NT2/D1 (cell line): ENCODE data around the gene PRSS2.
"Not testable (repeated sequence)": the region's sequence is repeated elsewhere in the genome, so short reads cannot be mapped to it uniquely, and the experiment has no call there.

Source experiments
- DNase-seq: peaks from one replicate; pipeline ENCODE4 v3.0.0-alpha.2; 2011; ENCODE audit warnings: low read depth, low spot score
- H3K27me3 ChIP-seq: 2 replicates; pipeline ENCODE4 v1.6.0; 2011; ENCODE audit warnings: mild to moderate bottlenecking; ENCODE audit not compliant: insufficient read length, insufficient read depth
- H3K36me3 ChIP-seq: 2 replicates; pipeline ENCODE4 v1.6.1; 2011; ENCODE audit warnings: mild to moderate bottlenecking, low read length, mixed read lengths; ENCODE audit not compliant: insufficient read depth, insufficient read length
- H3K4me1 ChIP-seq: 2 replicates; pipeline ENCODE4 v1.5.1; 2011; ENCODE audit not compliant: insufficient read depth, insufficient read length
- H3K4me3 ChIP-seq: 2 replicates; pipeline ENCODE4 v1.5.1; 2011; ENCODE audit warnings: low read depth; ENCODE audit not compliant: insufficient read length
- H3K9ac ChIP-seq: 2 replicates; pipeline ENCODE4 v1.6.0; 2011; ENCODE audit warnings: low read depth; ENCODE audit not compliant: insufficient read length
- H3K9me3 ChIP-seq: 2 replicates; pipeline ENCODE4 v1.5.1; 2011; ENCODE audit warnings: mild to moderate bottlenecking, low read length; ENCODE audit not compliant: insufficient read depth
- SUZ12 ChIP-seq: IDR thresholded peaks from 2 replicates; pipeline ENCODE4 v1.6.1; 2011; ENCODE audit not compliant: insufficient read length, insufficient read depth; ENCODE audit errors: extremely low read depth
- YY1 ChIP-seq: IDR thresholded peaks from 2 replicates; pipeline ENCODE4 v1.6.1; 2011; ENCODE audit not compliant: insufficient read length, insufficient read depth
- ZNF274 ChIP-seq: IDR thresholded peaks from 2 replicates; pipeline ENCODE4 v1.6.1; 2011; ENCODE audit warnings: mild to moderate bottlenecking, low read depth, low read length

PRSS2 gene

DNA sequence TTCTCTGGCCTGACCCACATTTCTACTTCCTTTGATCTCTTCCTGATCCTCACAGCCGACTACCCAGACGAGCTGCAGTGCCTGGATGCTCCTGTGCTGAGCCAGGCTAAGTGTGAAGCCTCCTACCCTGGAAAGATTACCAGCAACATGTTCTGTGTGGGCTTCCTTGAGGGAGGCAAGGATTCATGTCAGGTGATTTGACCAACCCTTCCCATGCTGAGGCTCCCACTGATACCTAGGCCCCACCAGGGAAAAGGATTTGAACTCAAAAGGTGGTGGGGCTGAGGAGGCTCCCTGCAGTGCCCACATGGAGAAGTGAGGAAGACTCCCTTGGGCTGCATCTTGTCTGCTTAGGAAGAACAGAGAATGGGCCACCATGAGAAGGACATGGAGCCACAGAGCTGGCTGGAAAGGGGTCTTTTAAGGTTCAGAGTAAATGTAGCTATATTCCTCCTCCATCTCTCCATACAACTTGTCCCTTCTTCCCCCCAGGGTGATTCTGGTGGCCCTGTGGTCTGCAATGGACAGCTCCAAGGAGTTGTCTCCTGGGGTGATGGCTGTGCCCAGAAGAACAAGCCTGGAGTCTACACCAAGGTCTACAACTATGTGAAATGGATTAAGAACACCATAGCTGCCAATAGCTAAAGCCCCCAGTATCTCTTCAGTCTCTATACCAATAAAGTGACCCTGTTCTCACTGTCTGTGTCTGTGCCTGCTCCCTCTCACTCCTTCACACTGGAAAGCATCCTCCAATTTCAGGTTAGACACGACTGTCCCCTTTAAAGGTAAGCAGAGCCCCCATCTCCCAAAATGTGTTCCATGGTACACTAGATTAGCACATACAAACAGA is 18.2 kb upstream of the PRSS2 start:
- Histone ChIP-seq H3K9me3 (no peaks in the 10 kb centered on the region), H3K4me1 (no peaks in the 10 kb centered on the region)
- TF ChIP-seq ZNF274 = no peak
- no peak for TF ChIP-seq YY1
- TF ChIP-seq SUZ12 = no peak

DNA sequence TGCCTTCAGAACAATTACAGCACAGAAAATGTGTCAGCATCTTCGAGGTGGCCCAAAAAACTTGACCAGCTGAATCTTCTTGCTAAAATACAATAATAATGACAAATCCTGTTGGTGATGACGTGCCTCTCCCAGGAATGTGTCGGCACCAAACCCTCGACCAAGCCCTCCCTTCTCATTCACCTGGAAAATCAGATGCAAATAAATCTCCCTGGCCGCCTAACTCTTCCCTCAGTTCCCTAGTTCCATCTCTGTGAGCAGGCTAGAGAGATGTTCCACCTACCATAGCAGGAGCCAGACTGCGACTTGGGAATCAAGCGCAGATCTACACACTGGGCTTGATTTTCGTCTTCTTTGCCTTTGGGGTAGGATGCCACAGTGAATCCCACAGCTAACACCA is 17.4 kb upstream of the PRSS2 start:
- Histone ChIP-seq H3K4me3 (no peak overlapping the region), H3K9ac (no peak overlapping the region), H3K4me1 (no peaks in the 10 kb centered on the region), H3K27me3 (no peaks in the 10 kb centered on the region), H3K9me3 (no peaks in the 10 kb centered on the region), H3K36me3 (no peaks in the 10 kb centered on the region)
- no peak for TF ChIP-seq YY1
- TF ChIP-seq ZNF274 = no peak
- no peak for TF ChIP-seq SUZ12
- DNase-seq = no peak

More for the DNA sequence above, 18.2 kb upstream of the PRSS2 start:
- no peak overlapping the region for H3K4me3 ChIP-seq
- no peaks in the 10 kb centered on the region for H3K36me3 ChIP-seq
- no peaks in the 10 kb centered on the region for H3K27me3 ChIP-seq
- H3K9ac ChIP-seq = no peak overlapping the region
- no peak for DNase-seq

DNA sequence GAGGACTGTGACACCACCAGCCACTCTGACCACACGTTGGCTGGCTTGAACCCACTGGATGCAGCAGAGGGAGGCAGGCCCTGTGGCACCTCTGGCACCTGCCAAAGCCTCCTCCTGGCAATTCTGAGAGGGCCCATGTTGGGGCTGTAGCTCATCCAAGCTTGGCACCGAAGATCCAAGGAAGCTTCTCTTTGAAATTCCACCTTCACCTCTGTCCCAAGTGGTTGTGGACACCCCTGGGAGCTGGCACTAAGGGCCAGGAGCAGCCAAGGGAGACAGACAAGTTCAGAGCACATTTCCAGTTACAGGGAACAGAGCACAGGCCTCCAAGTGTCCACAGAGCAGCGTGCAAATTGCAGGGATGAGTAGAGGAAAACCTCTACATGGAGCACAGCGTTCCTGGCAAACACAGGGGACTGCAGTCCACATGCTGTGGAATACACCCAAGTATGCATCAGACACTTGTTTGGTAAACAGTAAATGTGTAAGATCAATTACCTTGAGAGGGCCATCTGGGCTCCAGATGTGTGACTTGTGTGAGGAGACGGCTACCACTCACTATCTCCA is 16.8 kb upstream of the PRSS2 start:
- not testable (repeated sequence) for H3K27me3 ChIP-seq, H3K4me1 ChIP-seq, DNase-seq, H3K9me3 ChIP-seq, H3K9ac ChIP-seq, H3K36me3 ChIP-seq, H3K4me3 ChIP-seq

DNA sequence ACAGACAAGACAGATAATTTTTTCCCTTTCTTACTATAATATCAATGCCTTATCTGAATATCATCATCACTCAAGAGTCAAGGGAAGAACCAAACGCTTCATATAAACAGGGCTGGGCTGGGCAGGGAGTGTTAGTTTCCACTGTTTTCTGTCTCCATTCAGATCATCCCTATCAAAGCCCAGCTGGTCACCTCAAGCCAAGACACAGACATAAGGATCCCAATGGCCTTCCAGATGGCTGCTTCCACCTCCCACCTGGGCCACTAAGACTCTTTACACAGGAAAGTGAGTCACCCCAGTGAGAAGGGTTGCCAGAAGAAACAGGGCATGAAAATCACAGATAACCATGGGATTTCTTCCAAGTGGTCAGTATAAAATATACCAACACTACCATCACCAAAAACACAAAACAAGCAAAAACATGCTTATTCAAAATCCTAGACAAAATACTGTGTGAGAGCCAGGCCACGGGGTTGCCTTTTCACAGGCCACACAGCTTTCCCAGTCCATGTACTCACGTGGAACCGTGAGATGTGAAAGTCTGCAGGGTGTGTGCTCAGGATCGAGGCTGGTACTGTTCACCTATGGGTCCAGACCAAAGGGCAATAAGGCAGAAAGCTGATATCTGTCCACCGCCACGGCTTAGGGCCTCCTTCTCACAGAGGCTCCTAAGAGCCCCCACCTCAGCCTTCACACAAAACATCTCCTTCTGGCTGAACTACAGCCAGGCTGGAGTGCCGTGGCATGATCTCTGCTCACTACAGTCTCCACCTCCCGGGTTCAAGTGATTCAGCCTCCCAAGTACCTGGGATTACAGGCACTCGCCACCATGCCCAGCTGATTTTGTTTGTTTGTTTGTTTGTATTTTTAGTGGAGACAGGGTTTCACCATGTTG is 15.8 kb upstream of the PRSS2 start:
- TF ChIP-seq ZNF274 (no peak), SUZ12 (no peak), YY1 (no peak)
- no peaks in the 10 kb centered on the region for H3K36me3 ChIP-seq
- no peak for DNase-seq
- H3K27me3 ChIP-seq = no peaks in the 10 kb centered on the region
- no peaks in the 10 kb centered on the region for H3K4me1 ChIP-seq
- H3K4me3 ChIP-seq = no peak overlapping the region
- no peaks in the 10 kb centered on the region for H3K9me3 ChIP-seq
- no peak overlapping the region for H3K9ac ChIP-seq

DNA sequence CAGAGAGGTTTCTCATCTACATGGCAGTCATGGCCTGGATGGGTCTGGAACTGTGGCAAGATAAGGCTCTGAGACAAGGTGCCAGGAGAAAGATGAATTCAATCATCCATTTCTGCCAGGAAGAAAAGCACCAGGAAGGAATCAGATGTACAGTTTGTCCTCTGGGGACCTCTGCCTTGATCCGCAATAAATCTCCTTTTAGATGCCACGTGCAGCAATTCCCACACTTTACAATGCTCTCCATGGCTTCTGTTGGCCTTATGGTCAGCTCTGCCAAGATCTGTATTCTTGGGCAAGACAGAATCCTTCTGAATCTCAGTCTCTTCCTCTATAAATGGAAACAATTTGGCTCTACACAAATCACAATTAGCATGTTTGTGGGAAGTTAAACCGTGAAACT is 12.5 kb upstream of the PRSS2 start:
- not testable (repeated sequence) for H3K36me3 ChIP-seq, H3K4me3 ChIP-seq, H3K9ac ChIP-seq, H3K27me3 ChIP-seq, H3K4me1 ChIP-seq, DNase-seq, H3K9me3 ChIP-seq

DNA sequence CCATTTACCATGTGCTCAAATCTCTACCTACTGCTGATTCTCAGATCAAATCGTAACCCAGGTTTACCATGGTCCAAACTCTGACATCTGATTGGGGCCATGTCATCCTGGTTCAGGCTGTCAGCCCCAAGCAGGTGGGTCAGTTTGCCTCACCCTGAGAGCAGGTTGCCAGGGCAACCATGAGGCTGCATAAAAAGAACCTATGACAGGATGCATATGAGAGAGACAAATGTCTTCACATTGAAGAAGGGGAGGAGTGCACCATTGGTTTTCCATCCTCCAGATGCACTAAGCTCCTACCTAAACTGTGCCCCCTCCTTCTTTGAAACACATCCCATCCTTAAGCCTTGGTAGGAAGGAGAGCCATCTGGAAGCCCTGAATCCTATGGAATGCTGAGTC is 11.3 kb upstream of the PRSS2 start:
- TF ChIP-seq YY1 (no peak), SUZ12 (no peak), ZNF274 (no peak)
- no peak overlapping the region for H3K9ac ChIP-seq

DNA sequence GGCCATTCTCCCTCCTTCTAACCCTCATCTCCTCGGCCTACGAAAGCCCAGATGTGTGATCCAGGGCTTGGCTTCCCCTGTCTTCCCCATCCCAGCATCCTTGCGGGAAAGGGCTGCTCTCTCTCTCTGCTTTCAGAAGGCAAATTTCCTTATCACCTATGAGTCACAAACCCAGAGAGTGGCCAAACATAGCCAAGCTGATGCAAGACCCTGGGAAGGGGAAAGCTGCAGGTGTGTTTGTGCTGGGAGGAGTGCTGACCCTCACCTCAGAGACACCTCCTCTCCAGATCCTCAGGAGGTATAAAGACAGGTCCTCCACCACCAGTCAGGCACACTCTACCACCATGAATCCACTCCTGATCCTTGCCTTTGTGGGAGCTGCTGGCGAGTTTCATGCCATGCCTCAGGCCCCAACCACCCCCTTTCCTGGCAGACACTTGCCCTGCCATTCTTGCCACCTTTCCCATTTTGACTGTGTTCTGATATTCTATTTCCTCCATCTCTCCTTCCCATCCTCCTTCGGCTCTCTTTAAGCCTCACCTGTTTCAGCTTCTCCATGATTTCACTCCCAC is 10.6 kb upstream of the PRSS2 start:
- H3K27me3 ChIP-seq = no peaks in the 10 kb centered on the region
- H3K4me3 ChIP-seq = no peak overlapping the region
- TF ChIP-seq SUZ12 (no peak), ZNF274 (no peak), YY1 (no peak)
- no peaks in the 10 kb centered on the region for H3K4me1 ChIP-seq
- H3K9ac ChIP-seq = no peak overlapping the region
- H3K36me3 ChIP-seq = no peaks in the 10 kb centered on the region
- H3K9me3 ChIP-seq = no peaks in the 10 kb centered on the region
- no peak for DNase-seq

More for the DNA sequence above, 11.3 kb upstream of the PRSS2 start:
- Histone ChIP-seq H3K36me3 (no peaks in the 10 kb centered on the region), H3K27me3 (no peaks in the 10 kb centered on the region), H3K4me3 (no peak overlapping the region), H3K9me3 (no peaks in the 10 kb centered on the region), H3K4me1 (no peaks in the 10 kb centered on the region)
- no peak for DNase-seq

DNA sequence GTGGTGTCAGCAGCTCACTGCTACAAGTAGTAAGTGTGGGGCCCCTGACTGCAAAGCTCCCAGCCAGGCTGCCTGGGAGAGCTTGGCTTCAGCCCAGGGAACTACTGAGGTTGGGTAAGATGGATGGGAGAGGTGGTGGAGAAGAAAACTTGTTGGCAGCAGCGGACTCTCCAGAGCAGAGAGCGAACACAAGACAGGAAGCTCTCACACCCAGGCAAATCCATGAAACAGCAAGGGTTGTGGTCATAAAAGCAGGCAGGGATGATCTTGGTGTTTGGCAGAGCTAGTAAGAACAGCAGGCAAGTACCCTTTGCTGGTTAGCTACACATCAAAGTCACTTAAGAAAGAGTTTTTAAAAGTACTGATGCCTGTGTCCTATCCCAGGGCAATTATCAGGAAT is 9.2 kb upstream of the PRSS2 start:
- not testable (repeated sequence) for H3K36me3 ChIP-seq, H3K4me1 ChIP-seq, H3K27me3 ChIP-seq, H3K9ac ChIP-seq, H3K9me3 ChIP-seq, H3K4me3 ChIP-seq, DNase-seq
